HG02852 (cell line): ENCODE results near the gene MAP3K21.
A peak's percentile ranks its signal among the peaks of the same experiment; 100 is the strongest.

Experiments
- ATAC-seq: cut with Tn5 transposase; IDR thresholded peaks from one replicate; pipeline ENCODE4 v1.9.1; 2021; ENCODE audit warnings: mild to moderate bottlenecking, moderate library complexity; ENCODE audit not compliant: unreplicated experiment

The MAP3K21 gene

GRCh38 chr1:233327651-233328141 is at the start of gene MAP3K21:
Gene MAP3K21 (plus strand): TSS chr1:233327724. CDS start chr1:233328029, 305 bp downstream.
- ATAC-seq = peak; percentile 42

GRCh38 chr1:233278631-233279030 is 48.9 kb upstream of the MAP3K21 start:
- no peak for ATAC-seq

GRCh38 chr1:233279971-233280370 is 47.6 kb upstream of the MAP3K21 start:
- no peak for ATAC-seq

- peak; percentile 95 for ATAC-seq
These were observed 45.6 kb upstream of the MAP3K21 start for GRCh38 chr1:233281711-233282581.

GRCh38 chr1:233282582-233282886 is 45.0 kb upstream of the MAP3K21 start:
- ATAC-seq = no peak

GRCh38 chr1:233289676-233290075 is 37.8 kb upstream of the MAP3K21 start:
- ATAC-seq = no peak

- ATAC-seq = no peak
These were observed 37.0 kb upstream of the MAP3K21 start for GRCh38 chr1:233290396-233291034.

GRCh38 chr1:233293556-233294446 is 33.7 kb upstream of the MAP3K21 start:
- ATAC-seq = no peak

GRCh38 chr1:233294913-233295236 is 32.6 kb upstream of the MAP3K21 start:
- ATAC-seq = peak; percentile 32

- peak; percentile 98 for ATAC-seq
These were observed 32.1 kb upstream of the MAP3K21 start, which contains the start of gene PCNX2 for GRCh38 chr1:233295237-233295974. Gene PCNX2 (minus strand): TSS chr1:233295725. CDS start chr1:233295478, 247 bp downstream.

- ATAC-seq = no peak
These were observed 31.6 kb upstream of the MAP3K21 start for GRCh38 chr1:233295975-233296322.

GRCh38 chr1:233299450-233299849 is 28.1 kb upstream of the MAP3K21 start:
- no peak for ATAC-seq

GRCh38 chr1:233300326-233300725 is 27.2 kb upstream of the MAP3K21 start:
- ATAC-seq = no peak

- ATAC-seq = no peak
These were observed 22.9 kb upstream of the MAP3K21 start for GRCh38 chr1:233304489-233305102.

- no peak for ATAC-seq
These were observed 13.9 kb upstream of the MAP3K21 start for GRCh38 chr1:233313434-233314155.

GRCh38 chr1:233315718-233316301 is 11.7 kb upstream of the MAP3K21 start:
- no peak for ATAC-seq

- ATAC-seq = no peak
These were observed 11.1 kb upstream of the MAP3K21 start for GRCh38 chr1:233316473-233316872.

GRCh38 chr1:233319272-233319671 is 8.3 kb upstream of the MAP3K21 start:
- ATAC-seq = no peak

GRCh38 chr1:233320023-233320422 is 7.5 kb upstream of the MAP3K21 start:
- ATAC-seq = no peak
